HG03571 (cell line): ENCODE data around the gene DHX9.
"Not testable (repeated sequence)": the region's sequence is repeated elsewhere in the genome, so short reads cannot be mapped to it uniquely, and the experiment has no call there.

Experiments used
- ATAC-seq: cut with Tn5 transposase; IDR thresholded peaks from one replicate; pipeline ENCODE4 v1.9.1; 2021; ENCODE audit not compliant: unreplicated experiment

The DHX9 gene

DNA sequence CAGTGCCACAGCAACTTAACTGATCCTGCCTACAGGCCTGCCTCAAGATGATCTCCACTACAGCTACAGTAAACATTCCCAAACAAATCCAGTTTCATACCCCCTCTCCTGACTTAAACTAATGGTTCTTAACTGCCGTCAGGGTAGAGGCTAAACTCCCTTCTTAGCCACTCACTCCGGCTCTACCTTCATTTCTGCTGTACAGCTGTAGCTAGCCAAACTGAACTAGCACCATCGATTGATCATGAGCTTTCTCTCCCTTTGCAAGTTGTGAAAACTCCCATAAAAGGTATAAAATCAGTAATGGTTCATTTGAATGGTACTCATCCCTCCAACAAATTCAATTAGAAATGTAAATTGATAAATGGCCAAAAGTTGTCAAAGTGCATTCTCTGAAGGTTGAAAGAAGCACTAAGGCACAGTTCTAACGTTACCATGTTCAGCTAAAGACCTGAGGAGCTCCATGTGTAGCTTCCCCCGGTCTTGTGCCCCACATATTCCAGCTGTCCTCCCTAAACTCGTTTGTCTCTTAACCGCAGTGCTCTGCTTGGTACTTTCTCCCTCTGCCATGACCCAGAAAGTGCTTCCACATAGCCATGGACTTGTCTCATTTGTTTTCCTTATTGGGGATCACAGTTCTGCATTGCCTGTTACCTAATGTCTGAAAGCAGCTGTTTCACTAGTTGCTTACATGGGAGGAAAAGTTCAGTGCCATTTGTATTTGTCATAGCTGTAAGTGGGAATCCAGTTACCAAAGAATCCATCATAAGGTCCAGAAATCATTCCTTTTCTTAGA is 49.8 kb downstream of the DHX9 start:
- no peak for ATAC-seq

DNA sequence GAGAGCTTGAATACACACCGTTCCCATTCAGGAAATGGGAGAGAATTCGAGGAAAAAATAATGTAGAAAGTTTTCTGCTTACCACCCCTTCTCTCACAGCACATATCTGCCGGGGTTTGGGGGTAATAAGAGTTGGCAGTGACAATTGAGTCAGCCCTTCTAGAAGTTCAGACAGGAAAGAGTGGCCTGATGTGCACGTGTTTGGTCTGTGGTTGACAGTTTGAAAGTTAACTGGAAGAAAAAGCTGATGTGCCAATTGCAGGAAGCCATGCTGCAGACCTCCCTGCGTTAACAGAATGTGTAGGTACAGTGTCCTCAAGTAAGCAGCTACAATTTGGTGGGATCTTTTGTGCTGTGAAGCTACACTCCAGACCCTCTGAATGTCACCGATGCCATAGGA is 50.9 kb downstream of the DHX9 start:
- no peak for ATAC-seq

DNA sequence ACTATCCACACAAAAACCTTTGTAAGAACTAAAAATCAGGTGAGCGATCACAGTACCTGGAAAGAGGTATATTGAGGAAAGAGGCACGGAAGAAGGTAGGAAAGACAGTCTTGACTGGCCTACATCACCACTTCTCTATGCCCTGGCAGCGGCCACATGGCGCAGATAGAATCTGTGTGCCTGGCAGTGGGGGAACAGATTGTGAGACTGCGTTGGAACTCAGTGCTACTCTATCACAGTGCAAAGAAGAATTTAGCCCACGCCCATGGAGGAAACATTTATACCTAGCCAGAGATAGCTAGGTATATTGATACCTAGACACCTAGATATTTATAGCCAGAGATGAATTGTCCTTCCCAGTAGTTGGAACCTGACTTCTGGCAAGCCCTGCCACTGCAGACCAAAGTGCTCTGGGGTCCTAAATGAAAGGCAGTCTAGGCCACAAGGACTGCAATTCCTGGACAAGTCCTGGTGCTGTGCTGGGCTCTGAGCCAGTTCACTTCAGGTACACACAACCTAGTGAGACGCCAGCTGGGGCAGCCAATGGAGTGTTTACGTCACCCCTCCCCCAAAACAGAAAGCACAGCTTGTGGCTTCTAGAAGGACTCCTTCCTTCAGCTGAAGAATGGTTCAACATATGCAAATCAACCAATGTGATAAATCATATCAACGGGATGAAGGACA is 51.9 kb downstream of the DHX9 start:
- no peak for ATAC-seq

DNA sequence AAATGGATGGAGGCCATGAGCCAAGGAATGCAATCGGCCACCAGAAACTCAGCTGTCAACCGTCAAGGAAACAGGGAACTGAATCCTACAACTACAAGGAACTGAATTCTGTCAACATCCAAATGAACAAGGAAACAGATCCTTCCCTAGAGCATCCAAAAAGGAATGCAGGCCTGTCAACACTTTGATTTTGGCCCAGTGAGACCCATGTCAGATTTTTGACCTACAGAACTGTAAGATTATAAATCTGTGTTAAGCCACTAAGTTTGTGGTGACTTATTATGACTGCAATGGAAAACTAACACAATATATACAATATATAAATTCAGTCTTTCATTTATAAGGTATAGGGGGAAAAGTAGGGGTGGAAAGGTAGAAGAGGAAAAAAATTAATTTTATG is 58.5 kb downstream of the DHX9 start:
- ATAC-seq, result no peak

DNA sequence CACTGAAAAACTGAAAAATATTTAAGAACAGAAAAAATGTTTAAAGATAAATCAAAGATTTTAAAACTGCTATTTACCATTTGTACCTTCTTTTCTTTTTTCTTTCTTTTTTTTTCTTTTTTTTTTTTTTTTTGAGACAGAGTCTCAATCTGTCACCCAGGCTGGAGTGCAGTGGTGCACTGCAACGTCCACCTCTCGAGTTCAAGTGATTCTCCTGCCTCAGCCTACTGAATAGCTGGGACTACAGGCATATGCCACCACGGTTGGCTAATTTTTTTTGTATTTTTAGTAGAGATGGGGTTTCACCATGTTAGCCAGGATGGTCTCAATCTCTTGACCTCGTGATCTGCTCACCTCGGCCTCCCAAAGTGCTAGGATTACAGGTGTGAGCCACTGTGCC is 62.8 kb downstream of the DHX9 start:
- ATAC-seq, result not testable (repeated sequence)

DNA sequence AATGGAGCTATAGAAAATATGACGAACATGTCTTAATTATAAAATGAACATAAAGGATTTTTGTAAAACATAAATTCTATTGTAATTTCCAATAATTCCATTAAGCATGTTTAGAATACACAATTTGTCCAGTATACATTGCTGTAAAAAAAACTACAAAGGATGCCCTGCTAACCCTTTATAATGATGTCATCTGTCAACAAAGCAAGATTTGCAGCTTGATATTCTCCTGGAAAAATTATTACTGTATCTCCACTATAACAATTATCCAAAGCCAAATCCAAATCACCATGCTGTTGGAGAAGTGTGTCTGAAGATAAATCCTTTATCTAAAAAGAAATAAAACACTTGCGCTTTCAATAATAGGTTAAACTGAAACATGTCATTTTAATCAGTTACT is 66.2 kb downstream of the DHX9 start:
- no peak for ATAC-seq

DNA sequence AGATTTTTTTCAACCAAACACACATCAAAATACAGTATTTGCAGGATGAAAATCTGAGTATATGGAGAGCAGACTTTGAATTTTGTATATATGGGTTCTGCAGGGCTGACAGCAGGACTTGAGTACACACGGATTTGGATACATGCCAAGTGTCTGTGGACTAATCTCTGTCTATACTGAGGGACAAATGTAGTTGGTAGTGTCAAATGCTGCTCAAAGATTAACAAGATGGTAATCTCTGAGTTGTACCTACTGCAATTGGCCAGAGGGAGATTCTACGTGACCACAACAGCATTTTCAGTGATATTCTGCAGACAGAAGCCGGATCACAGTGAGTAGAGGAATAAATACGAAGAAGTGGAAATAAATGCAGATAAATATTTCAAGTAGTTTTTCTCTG is 70.4 kb downstream of the DHX9 start:
- ATAC-seq, result no peak

DNA sequence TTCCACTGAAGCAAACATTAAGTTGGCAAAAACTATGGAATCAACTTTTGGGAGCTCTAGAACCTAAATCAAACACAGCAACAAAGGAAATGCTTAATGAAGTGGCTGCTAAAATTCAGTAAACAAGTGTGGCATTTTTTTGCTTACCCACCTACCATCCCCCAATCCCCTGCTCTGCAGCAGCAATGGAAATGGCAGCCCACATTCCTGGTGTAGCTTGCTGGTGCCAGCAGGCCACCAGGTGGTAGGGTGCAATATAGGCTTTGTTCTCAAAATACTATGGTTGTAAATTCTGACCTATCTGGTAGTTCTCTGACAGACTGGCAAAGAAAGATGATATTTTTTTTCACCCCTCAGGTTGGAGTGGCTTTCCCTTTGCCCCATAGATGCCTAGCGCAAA is 71.0 kb downstream of the DHX9 start:
- ATAC-seq, result no peak

DNA sequence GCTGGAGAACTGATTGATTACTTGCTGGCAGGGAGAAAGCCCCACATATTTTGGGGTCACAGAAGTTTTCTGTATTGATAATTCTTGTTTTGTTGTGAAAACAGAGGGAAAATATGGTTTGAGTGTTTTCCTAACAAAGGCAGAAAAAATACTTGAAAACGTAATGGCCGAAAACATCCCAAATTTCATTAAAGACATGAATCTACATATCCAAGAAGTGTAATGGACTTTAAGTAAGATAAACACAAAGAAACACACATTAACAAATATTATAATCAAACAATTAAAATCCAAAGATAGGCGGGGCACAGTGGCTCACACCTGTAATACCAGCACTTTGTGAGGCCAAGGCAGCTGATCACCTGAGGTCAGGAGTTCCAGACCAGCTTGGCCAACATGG is 74.3 kb downstream of the DHX9 start:
- ATAC-seq, result no peak

DNA sequence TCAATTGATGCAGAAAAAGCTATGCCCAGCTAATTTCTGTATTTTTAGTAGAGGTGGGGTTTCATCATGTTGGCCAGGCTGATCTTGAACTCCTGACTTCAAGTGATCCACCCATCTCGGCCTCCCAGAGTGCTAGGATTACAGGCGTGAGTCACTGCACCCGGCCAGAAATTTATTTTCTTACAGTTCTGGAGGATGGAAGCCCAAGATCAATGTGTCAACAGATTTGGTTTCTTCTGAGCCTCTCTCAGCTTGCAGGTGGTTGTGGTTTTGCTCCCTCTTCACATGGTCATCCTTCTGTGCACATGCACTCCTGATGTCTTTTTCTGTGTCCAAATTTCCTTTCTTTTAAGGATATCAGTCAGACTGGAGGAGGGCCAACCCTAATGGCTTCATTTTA is 78.2 kb downstream of the DHX9 start:
- ATAC-seq, result no peak

DNA sequence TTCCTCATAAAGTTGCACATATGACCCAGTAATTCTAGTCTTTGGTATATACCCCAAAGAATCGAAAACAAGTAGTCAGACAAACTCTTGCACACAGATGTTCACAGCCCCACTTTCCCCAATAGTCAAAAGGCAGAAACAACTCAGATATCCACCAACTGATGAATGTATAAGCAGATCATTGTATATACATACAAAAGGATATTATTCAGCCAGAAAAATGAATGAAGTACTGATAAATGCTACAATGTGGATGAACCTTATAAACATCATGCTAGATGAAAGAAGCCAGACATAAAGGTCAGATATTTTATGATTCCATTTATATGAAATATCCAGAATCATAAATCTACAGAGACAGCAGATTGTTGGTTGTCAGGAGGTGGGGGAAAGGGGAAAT is 86.5 kb downstream of the DHX9 start:
- ATAC-seq, result no peak

DNA sequence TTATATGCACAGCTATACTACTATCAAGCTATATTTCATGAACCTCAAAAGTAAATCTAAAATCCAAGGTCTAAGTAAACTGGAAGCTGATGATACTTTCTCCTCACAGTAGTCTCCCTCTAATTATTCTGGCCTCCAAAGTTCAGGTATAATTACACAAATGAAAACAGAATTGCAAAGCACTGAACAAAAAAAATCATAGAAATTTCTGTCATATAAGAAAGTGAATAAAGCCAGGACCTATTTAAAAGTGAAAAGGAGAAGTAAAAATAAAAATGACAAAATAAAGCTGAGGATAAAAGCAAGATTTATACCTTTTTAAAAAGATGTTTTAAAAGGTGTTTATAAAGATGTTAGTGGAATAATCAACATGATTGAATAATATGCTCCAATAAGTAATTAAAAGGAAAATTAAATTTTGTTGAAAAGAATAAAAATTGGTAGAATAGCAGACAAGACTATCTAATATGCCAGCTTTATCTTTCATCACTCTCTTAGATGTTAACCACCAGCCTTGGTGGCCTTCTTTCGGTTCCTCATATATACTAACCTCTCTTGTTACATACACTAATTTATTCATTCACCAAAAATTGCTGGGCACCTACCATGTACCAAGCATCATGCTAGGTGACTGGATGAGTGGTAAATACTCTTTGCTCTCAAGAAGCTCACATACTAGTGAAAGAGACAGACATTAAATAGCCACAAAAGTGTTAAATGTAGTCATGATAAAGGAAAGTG is 88.7 kb downstream of the DHX9 start:
- ATAC-seq, result no peak

DNA sequence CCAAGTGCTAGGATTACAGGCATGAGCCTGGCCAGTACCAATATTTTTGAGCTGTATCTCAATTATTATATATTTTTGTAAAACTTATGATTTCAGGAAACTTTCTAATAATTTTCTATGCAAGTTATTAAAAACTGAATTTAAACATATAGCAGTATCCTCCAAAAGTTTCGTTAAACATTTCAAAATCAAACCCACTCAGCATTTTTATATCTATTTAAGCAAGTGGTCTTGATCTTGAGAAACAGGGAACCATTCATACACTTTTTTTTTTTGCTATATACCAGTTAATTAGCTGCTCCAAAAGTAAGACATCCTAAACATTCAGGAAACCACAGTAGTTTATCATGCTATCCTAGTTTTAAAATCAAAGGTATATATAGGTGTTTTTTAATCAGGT is 91.8 kb downstream of the DHX9 start:
- no peak for ATAC-seq

DNA sequence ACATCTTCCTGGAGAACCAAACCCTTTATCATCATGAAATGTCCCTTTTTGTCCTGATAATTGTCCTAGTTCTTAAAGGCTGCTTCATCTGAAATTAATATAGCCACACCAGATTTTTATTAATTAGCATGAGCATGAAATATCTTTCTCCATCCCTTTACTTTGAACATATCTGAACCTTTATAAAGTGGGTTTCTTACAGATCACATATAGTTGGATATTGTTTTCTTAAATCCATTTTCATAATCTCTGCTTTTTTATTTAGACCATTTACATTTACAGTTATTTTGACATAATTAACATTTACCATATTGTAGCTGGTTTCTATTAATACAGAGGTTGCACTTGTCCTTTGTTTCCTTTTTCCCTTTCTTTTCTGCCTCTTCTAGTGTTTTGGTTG is 96.6 kb downstream of the DHX9 start:
- no peak for ATAC-seq
